Activated T-cell treated with anti-CD3 and anti-CD28 coated beads, Interleukin-2, amount 50 U/mL, for 1 hour (primary cell): ENCODE results near the gene FAF1.

Experiments
- DNase-seq: peaks from one replicate; pipeline ENCODE4 v3.0.0-alpha.2; 2020

FAF1 gene

DNA sequence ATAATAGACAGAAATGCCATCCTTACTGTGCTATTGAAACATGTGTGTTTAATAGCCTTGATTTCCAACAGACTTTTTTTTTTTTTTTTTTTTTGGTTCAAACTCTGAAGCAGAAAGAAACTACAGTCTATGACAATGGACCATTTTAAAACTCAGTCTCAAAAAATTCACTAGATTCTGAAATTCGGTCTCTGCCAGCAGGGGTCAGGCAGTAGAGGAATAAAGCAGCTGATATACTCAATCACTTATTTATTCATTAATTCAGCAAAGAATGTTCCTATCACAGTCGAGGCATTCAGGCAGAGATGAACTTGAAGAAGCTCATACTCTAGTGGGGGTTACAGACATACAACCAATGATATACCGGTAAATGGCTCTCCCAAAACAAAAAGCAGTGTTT lies 275.9 kb downstream of the FAF1 start:
- DNase-seq, result no peak

DNA sequence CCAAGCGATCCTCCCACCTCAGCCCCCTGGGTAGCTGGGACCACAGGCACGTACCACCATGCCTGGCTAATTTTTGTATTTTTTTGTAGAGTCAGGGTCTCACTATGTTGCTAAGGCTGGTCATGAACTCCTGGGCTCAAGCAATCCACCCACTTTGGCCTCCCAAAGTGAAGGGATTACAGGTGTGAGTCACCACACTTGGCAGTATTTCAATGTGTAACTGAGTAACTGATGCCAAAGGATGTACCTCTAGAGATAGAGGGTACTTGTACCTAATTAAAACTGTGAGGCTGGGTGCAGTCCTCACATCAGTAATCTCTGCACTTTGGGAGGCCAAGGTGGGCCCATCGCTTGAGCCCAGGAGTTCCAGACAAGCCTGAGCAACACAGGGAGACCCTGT lies 278.1 kb downstream of the FAF1 start:
- no peak for DNase-seq

DNA sequence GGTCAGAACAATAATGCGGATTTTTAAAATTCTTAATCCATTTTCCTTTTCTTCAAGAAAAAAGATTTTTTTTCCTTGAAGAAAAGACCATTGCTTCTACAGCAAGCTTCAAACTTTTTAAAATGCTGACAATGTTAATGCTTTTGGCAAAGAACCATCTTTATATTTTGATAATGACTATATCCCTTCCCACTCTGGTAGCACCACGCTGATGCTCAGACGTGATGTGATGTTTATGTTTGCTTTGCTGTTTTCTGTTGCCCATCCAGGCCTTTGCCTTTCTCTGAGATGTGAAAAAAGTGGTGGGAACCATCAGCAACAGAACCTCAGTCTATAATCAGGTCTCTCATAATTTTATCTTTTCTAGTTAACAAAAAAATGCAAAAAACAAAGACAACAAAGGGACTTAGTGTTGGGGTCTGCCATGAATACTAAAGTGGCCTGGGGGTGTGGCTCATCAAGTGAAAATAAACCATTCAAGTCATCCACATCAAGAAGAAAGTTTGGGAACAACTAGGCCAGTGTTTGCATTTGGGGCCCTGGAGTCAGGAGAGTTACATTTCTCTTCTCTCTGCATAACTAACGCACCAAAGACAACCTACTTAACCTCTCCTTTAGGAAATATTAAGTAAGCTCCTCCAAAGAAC lies 292.2 kb downstream of the FAF1 start:
- no peak for DNase-seq

DNA sequence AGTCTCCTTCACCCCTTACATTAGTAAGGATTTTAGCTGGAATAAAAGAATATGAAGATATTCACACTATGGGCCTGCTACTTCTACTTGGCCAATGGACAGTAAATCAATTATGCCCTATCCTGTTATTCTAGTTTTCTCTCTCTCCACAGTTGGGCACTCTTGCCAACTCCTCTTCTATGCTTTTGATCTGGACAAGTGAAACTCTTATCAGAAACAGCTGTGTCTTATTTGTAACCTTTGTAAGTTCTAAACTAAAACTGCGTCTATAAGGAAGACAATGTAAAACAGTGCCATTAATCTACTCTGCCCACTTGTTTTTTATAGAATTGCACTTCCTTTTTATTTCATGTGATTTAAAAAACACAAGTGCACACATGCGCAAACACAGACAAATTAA lies 292.8 kb downstream of the FAF1 start:
- DNase-seq, result no peak

DNA sequence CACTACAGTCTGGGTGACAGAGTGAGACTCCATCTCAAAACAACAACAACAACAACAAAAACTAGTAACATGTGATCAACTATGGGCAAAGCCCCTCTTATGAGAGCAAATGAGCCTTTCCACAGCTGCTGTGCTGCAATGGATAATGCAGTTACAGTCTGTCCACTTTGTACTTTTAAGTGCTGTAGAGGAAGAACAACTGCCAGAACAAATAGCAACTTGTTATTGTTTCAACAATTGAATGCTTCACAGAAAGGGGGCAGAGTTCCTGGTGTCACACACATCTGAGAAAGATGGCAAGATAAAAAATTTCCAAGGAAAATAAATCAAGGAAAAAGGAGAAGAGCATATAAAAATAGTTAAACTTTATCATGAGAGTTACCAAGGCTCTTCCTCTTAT lies 293.2 kb downstream of the FAF1 start:
- DNase-seq, result no peak

DNA sequence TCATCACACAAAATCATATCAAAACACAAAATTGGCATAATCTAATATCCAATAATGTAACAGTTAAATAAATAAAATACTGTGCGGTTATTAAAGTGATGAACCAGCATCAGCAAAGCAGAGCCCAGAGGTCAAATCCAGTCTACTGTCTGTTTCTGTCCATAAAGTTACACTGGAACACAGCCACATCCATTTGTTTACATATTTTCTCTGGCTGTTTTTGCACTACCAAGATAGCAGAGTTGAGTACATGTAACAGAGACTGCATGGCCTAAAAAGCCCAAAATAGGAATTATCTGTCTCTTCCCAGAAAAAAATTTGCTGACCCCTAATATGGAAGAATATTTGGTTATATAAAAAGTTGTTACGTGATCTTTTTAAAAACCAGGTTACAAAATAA lies 294.7 kb downstream of the FAF1 start:
- no peak for DNase-seq

DNA sequence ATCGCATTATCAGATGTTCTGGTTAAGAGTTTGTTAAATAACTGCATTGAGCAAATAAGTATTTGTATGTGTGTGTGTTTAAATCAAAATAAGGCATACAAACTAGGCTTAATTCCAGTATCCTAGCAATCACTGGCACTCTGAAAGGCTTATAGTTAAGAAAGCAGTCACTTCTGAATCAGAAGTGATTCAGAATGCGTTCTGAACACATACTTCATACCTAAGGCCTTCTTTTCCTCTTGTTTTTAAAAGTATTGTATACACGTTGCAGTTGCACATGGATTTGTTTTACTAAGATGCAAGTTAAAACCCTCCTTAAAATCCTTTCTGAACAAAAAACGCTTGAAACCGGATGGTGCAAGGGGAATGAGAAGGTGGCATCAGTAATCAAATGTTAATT lies 298.4 kb downstream of the FAF1 start:
- no peak for DNase-seq

DNA sequence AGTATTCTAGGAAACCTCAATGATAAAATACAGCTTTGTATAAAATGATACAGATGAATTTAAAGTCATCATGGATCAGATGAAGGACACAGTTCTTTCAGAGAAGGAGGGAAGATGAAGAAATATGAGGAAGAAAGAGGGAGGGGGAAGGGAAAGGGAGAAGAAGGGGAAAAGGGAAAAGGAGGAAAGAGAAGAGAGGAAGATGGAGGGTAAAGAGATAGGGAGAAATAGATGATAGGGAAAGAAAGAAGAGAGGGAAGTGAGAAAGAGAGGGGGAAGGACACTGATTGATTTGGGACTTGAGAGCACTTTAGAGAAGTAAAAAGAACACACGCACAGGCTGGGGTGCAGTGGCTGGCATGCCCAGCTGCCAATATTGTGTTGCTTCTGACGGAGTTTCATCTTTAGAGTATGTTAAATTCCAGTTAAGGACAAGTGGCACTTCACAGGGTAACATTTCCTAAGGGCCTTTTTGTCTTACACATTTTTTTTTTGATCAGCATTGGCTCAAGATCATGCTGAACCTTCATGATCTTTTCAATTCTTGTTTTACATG lies 300.9 kb downstream of the FAF1 start:
- no peak for DNase-seq

DNA sequence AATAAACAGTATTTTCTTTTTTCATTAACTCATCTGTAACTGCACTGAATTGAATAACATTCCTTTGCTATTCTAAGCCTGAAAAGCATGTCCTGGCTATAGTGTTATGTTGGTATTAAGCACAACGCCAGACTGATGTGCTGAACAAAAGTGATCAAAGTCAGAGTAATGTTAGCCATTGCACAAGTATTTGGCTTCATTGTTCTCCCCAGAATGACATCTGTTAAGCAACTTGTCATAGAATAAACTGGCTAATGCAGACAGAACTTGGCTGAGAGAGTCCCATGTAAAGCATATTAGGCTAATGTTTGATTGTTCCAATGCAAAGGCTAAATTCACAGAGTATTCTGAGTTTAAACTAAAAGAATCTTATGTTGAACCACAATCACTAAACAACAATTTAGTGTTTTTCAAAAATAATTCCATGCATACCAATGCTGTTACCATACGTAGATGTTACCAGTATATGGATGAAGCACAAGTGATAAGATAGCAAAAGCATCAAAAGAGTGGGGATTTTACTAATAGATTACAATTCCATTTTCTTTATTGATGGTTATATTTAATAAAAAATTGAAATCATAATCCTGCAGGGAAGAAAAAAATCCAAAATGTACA lies 301.5 kb downstream of the FAF1 start:
- no peak for DNase-seq

DNA sequence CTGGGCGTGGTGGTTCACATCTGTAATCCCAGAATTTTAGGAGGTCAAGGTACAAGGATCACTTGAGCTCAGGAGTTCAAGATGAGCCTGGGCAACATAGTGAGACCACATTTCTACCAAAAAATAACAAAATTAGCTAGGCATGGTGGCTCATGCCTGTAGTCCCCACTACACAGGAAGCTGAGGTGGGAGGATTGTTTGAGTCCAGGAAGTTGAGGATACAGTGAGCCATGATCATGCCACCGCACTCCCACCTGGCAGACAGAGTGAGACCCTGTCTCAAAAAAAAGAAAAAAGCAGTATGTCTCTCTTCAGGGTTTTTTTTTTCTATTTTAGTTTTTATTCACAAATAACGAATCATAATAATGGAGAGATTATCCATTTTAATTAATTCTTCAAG lies 303.1 kb downstream of the FAF1 start:
- no peak for DNase-seq

DNA sequence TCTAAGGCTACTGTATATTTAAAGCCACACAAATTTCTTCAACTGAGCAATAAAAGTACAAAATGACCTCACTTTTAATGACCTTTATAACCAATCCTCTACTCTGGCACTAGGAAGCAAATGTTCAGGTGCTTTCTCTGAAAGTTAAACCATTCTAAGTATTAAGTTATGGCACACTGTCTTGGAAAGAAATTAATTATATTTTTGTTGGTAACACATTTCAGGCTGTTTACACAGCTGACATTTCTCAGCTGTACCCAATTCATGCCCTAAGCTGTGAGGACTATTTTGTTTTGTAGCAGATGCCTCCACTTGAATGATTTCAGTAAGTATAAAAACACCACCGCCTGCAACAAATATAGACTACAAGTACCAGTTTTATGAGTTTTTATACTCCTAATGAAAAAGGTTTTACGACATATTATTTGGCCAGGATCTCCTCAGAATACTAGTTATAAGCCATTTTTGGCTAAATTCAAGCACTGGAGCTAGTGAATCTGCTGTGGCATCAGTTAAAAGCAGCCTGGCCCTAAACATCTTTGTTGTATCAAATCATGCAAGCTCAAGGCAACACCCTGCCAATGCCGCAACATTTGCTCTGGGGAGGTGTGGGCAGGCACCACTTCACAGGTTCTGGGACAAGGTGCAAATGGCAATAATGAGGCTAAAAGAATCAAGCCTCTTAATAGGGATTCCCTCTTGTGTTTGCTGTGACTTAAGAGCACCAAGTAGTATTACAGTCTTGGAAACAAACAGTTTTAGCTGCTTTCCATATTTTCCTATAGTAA lies 308.4 kb downstream of the FAF1 start:
- no peak for DNase-seq

DNA sequence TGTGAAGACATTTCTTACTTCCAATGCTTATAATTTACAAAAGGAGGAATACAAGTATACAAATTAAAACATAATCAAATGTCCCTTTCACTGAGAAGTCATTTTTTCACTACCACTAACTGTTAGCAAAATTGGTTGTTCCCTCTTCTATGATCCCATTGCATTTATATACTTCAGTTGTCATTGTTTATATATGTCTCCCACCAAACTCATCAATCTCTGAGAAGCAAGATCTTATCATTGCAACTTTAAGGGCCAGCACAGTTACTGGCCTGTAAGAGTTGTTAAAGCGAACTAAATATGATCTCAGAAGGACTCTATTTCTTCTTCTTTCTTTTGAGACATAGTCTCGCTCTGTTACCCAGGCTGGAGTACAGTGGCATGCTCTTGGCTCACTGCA lies 313.5 kb downstream of the FAF1 start:
- no peak for DNase-seq

DNA sequence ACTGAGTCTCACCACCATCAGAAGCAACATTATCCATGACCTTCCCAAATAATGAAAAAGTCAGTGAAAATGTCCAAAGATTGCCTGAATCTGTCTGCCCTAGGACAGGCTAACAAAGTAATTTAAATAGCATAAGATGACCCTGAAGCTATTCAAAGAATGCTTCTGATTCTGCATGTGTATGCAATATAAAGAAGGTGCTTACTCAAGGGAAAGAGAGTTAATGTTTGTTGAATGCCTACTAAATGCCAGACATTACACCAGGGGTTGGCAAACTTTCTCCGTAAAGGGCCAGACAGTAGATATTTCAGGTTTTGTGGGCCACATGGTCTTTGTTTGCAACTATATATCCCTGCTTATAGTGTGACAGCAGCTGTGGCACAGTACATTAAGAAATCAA lies 314.9 kb downstream of the FAF1 start:
- no peak for DNase-seq

DNA sequence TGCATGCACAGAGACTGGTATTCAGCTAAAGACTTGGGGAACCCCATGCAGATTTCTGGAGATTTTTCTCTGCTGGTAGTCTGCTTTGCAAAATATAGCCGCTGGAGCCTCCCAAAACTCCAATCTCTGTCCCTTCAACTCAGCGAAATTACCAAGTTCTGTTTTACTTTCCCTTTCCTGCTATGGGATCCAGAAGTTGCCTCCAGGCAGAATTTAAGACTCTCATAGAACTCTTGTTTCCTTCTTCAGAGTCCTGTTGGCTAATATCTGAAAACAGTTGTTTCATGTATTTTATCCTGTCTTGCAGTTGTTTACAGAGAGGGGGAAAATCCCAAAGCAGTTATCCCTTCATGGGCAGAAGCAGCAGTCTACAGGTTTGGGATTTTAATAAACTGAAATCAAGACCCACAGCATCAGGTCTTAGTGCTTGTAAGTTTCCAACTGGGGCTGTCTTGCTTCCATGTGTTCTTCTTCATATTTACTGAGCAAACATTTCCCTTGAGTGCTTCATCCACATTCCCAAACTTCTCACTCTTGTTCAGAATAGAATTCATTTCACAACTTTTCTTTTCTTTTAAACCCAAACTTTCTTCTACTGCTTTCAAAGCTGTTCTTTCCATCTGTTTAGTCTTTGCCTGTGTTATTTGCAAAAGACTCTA lies 315.5 kb downstream of the FAF1 start:
- DNase-seq, result no peak

DNA sequence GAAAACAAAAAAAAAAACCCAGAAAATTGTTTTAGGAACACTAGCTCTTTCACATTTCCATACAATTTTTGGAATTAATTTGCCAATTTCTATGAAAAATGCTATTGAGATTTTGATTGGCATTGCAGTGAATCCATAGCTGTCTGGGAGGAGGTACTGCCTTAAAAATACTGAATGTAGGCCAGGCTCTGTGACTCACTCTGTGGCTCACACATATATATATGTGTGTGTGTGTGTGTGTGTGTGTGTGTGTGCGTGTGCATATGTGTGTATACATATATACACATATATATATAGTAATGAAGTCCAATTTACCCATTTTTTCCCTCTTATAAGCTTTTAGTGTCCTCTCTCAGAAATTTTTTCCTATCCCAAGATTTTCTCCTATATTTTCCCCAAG lies 322.6 kb downstream of the FAF1 start:
- no peak for DNase-seq

DNA sequence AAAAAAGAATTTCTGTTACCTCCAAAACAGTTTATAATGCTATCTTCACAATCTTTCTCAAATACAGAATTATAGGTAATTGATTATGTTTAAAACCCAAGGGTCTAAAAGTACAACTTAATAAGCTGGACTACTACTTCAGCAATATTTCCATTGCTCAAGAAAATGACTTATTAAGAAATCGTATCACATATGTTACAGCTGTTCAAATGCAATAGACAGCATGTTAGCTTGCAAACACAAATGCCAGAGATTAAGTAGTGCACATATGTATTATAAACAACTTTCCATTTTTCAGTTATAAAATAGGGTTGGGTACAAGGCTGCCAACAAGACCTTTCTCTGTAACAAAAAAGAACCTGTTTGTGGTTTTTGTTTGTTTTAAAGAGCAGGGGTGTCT lies 325.8 kb downstream of the FAF1 start:
- DNase-seq, result no peak

DNA sequence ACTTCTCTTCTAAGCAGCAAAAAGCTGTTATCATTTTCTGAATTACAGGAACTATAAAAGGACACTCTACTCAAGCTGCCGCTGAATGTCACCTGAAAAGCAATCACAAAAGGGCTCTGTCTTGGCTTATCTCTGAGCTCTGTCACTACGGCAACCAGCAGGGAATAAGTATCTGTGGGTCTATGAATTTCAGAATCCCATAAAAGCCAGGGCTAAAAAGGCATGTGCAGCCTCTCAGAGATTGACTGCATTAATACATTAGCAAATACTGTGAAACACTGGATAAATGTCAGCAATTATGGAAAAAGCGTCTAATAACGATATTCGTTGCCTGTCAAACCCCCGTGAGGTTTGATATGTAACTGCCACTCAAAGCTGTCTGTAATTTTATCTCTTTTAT lies 326.6 kb downstream of the FAF1 start:
- no peak for DNase-seq

DNA sequence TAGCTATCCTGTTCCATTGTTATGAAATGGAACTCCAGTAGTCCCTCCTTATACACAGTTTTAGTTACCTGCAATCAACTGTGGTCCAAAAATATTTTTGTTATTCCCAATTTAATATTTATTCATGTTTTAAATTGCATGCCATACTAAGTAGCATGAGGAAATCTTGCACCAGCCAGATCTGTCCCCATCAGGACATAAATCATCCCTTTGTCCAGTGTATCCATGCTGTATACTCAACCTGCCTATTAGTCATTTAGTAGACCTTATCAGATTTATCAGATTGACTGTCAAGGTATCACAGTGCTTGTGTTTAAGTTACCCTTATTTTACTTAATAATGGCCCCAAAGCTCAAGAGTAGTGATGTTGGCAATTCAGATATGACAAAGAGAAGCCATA lies 328.9 kb downstream of the FAF1 start:
- DNase-seq, result no peak

DNA sequence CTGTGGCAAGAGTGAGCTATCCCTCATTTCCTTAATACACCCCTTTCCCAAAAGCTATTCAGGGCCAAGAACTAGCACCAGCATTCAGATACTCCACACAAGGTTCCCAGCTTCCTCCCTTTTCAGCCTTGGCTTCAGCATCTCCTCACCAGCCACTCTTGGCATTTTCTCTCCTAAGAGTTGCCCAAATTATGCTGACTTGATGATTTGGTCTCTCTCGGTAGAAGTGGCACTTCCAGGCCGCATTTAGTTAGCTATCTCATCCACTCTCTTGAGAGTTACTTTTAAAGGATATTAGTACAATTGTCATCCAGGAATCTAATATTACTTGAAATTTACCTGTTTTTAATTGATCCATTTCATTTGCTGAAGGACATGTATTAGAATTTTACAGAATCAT lies 337.8 kb downstream of the FAF1 start:
- no peak for DNase-seq

DNA sequence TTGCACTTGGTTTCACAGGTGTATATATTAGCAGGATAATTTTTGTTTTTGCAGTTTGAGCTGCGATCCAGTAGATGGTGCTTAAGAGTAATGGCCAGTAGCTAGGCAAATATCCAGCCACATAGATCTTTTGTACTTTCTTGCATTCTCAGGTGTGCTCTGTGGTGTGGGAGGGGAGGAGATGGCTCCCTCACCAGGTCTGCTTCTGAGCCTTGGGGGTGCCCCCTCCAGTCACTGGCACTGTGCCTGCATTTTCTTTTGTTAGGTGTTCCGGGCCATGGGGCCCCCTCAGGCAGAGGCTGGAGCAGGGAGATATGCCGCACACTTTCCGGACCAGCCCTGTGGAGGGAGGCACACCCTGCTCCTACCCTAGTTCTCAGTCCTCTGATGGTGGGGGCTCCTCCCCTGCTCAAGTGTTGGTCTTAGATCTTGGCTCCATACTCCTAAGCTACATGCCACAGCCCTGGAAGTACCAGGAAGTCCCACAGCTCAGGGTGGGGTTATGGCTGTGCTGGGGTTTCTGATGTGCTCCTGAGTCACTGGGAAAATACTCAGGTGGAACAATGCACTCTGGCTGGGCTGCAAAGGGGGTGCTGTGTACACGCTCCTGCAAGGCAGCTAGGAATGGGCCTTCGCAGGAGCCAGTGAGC lies 339.3 kb downstream of the FAF1 start:
- DNase-seq, result no peak

DNA sequence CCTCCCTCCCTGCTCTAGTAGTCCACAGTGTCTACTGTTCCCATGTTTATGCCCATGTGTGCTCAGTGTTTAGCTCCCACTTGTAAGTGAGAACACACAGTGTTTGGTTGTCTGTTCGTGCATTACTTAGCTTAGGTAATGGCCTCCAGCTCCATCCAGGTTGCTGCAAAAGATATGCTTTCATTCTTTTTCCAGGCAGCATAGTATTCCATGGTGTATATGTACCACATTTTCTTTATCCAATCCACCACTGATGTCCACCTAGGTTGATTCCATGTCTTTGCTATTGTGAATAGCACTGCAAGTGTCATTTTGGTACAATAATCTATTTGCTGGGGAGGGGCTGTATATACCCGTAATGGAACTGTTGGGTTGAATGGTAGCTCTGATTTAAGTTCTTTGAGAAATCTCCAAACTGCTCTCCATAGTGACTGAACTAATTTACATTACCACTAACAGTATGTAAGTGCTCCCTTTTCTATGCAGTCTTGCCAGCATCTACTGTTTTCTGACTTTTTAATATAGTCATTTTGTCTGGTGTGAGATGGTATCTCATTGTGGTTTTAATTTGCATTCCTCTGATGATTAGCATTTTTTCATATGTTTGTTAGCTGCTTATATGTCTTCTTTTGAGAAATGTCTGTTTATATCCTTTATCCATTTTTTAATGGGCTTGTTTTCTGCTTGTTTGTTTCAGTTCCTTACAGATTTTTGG lies 344.9 kb downstream of the FAF1 start:
- no peak for DNase-seq

DNA sequence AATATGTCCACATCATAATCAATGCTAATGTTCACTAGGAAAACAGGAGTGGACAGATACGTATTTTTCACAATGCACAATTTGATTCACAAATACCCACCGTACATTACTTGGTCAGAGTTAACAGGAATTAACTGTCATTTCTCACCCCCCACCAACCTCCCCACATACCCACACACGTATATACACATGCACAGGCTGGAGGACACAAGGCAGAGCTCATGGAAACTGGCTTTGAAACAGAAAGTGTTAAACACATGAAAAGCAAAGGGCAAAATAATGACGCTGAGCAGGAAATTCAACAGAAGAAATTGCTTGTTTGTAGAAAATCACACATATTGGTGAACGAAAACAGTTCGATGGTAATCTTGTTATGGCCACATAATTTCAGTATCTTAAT lies 348.4 kb downstream of the FAF1 start:
- no peak for DNase-seq
